ENCODE measurements around the gene ZNF460. TPM values are rescaled to one million over a fixed set of nuclear protein-coding genes. Genes with fewer than 3 reads are reported as not detected.

Gene ZNF460
- total RNA-seq, 1 experiment from 2014 or later: 65.9 TPM

- no peaks in the 10 kb centered on the region for H4K20me1 ChIP-seq (ENCODE audit: control insufficient read depth, insufficient read depth, insufficient read length)
- no peak overlapping the region for H4K5ac ChIP-seq (ENCODE audit: insufficient read length, low read depth, low read length)
- no peak overlapping the region for H3K27ac Mint-ChIP-seq
- H2BK12ac ChIP-seq (ENCODE audit: insufficient read length, low read depth, low read length): no peak overlapping the region
- no peak overlapping the region for H2BK120ac ChIP-seq (ENCODE audit: low read depth, low read length, poor library complexity, severe bottlenecking)
- H3K9me3 Mint-ChIP-seq: no peaks in the 10 kb centered on the region; a peak in 1 of 5 replicates
- TF ChIP-seq, protein P1, sequence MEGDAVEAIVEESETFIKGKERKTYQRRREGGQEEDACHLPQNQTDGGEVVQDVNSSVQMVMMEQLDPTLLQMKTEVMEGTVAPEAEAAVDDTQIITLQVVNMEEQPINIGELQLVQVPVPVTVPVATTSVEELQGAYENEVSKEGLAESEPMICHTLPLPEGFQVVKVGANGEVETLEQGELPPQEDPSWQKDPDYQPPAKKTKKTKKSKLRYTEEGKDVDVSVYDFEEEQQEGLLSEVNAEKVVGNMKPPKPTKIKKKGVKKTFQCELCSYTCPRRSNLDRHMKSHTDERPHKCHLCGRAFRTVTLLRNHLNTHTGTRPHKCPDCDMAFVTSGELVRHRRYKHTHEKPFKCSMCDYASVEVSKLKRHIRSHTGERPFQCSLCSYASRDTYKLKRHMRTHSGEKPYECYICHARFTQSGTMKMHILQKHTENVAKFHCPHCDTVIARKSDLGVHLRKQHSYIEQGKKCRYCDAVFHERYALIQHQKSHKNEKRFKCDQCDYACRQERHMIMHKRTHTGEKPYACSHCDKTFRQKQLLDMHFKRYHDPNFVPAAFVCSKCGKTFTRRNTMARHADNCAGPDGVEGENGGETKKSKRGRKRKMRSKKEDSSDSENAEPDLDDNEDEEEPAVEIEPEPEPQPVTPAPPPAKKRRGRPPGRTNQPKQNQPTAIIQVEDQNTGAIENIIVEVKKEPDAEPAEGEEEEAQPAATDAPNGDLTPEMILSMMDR (conservative IDR thresholded peaks at IDR 0.05): no peak
- H3K23ac ChIP-seq (ENCODE audit: insufficient read length, low read depth, low read length): no peak overlapping the region
- no peak overlapping the region for H3K9ac ChIP-seq (ENCODE audit: extremely low read depth, insufficient read length, low read length)
- H3K23me2 ChIP-seq (ENCODE audit: insufficient read length, low read depth, low read length, poor library complexity, severe bottlenecking): no peaks in the 10 kb centered on the region
- H3K79me2 ChIP-seq (ENCODE audit: insufficient read depth, low read length): no peaks in the 10 kb centered on the region
- H3K27me3 ChIP-seq (ENCODE audit: insufficient read depth, low read length): no peaks in the 10 kb centered on the region
- H4K8ac ChIP-seq (replicated peaks; ENCODE audit: insufficient read length, low read depth, low read length): no peak overlapping the region
- H3K36me3 Mint-ChIP-seq (ENCODE audit: insufficient read depth in 1 of 3, low read depth in 3 of 3): no peaks in the 10 kb centered on the region
- peaks cover 44% of the 10 kb centered on the region for H3K27me3 Mint-ChIP-seq (ENCODE audit: low read depth)
- peaks cover 8 to 12% of the 10 kb centered on the region in 2 experiments for H3K4me1 Mint-ChIP-seq
- H3K79me1 ChIP-seq (ENCODE audit: insufficient read depth, low read depth, low read length, poor library complexity, severe bottlenecking): no peaks in the 10 kb centered on the region
- no peak overlapping the region for H2BK5ac ChIP-seq (ENCODE audit: insufficient read length, low read length)
- H3K56ac ChIP-seq (ENCODE audit: insufficient read length, low read depth, low read length): no peak overlapping the region
- no peak overlapping the region for H2BK20ac ChIP-seq (ENCODE audit: low read depth, low read length, poor library complexity, severe bottlenecking)
- no peak overlapping the region for H3T11ph ChIP-seq (ENCODE audit: low read length)
- no peak overlapping the region for H3K4ac ChIP-seq (ENCODE audit: low read depth, low read length)
- no peak for DNase-seq
- no peaks in the 10 kb centered on the region for H3K4me1 ChIP-seq (ENCODE audit: insufficient read depth, low read length)
- H3K18ac ChIP-seq (ENCODE audit: insufficient read length, low read depth, low read length): no peak overlapping the region
- H3K27ac ChIP-seq (ENCODE audit: insufficient read length, low read depth, low read length): no peak overlapping the region
- H2BK15ac ChIP-seq (ENCODE audit: low read depth, low read length): no peak overlapping the region
- WGBS (ENCODE audit: extremely low coverage, insufficient read length, low lambda C conversion rate): no CpG with 5 or more reads among the region's 4 CpGs
- no peak overlapping the region for H3K4me2 ChIP-seq (ENCODE audit: insufficient read depth, insufficient read length, low read length)
- H3K14ac ChIP-seq (ENCODE audit: insufficient read depth, low read length): no peak overlapping the region
- H3K9me3 ChIP-seq (ENCODE audit: control insufficient read depth, low read depth, low read length): no peaks in the 10 kb centered on the region
- H2AFZ ChIP-seq (ENCODE audit: low read length): no peak overlapping the region
- no peak overlapping the region for H2AK5ac ChIP-seq (ENCODE audit: insufficient read length, low read length)
- no peak overlapping the region for H4K91ac ChIP-seq (ENCODE audit: insufficient read length, low read depth, low read length)
- no peak overlapping the region for H3K4me3 Mint-ChIP-seq
Observed at GRCh38 chr19:57314146-57314545, 33.9 kb downstream of the ZNF460 start.
